Measurements from ENCODE around the gene PTGFRN. TPM values are rescaled to one million over a fixed set of nuclear protein-coding genes. Genes with fewer than 3 reads are reported as not detected.

Gene PTGFRN
- 9.9 to 17.4 TPM (median 16.5 TPM) in 5 replicates for total RNA-seq (2022; extraction: Qiagen RNA extraction; ENCODE audit: low read depth)

DNA sequence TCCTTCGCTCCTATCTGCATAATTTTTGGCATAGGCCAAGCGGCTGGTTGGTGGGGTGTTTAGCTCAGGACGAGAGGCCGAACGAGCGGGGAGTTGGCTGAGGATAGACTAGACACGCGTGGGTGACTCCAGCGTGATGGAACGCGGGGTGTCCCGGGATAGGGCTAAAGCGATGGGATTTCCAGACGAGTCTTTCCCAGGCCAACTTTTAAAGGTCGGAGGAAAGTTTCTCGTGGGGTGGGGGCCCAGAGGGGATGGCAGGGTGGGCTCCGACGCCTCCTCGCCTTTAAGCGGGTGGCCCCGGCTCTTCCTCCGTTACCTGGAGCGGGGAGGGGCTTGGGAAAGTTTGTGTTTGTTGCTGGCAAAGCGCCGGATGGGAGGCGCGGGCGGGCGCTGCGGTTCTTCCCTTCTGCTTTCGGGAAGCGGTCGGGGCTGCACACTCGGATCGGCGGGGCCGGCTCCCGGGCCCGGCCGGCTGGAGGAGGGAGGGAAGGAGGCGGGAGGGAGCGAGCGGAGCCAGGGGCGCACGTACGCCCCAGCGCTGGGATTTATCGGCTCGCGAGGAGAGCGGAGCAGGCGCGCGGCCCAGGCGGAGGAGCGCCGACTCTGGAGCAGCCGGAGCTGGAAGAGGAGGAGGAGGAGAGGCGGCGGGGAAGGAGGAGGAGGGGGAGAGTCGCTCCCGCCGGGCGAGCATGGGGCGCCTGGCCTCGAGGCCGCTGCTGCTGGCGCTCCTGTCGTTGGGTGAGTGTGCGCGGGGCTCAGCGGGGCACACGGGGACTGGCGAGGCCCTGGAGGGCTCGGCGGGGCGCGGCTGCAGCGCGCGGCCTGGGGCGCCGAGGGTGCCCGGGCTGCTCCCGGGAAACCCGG, at the start of gene PTGFRN:
PTGFRN (plus strand) TSS at position 405 of the 867 bp plus-strand sequence; CDS start at position 693, 288 bp downstream.

DNA sequence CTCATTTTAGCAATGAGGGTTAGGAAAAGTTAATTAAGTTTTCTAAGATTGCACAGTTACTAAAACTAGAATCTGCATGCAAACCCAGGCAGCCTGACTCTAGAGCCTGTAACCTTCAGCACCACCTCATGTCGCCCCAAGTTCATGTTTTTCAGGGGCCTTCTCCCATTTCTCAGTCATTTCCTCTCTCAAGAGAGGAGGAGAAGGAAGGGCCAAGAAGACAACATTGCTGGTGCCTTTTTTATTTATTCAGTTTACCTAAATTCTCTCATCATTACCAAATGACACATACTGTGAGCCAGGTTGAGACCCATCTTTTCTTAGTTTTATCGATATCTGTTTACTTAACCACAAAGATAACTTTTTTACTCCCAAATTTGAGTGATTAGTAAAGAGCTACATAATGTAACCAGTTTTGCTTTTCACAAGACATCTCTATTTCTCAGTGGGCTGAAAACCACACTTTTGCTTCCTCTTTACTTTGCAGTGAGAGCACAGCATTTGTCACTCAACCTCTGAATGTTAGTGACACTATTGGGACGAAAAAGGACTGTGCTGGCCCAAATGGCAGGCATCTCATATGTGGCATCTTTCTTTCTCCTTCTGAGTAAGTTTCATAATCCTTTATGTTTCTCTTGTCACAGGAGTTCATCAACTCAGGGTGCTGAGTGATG, 91.7 kb downstream of the PTGFRN start, which contains the start of gene CD101:
CD101 (plus strand) TSS at position 507 of the 674 bp plus-strand sequence; CDS start at position 565, 58 bp downstream.

Other genes with a start within 250 kb of the PTGFRN start
- 14.3 to 24.1 TPM (median 21.5 TPM) in 5 replicates for gene IGSF3, start 242.2 kb upstream of the PTGFRN start, total RNA-seq (2022; extraction: Qiagen RNA extraction; ENCODE audit: low read depth)
- gene CD2, start 155.5 kb upstream of the PTGFRN start, total RNA-seq (2022; extraction: Qiagen RNA extraction; ENCODE audit: low read depth) = not detected in 5 replicates
- gene CD101, start 91.8 kb downstream of the PTGFRN start, total RNA-seq (2022; extraction: Qiagen RNA extraction; ENCODE audit: low read depth) = 0.13 to 0.43 TPM (median 0.24 TPM) in 5 replicates
- 18.1 to 26.7 TPM (median 22.2 TPM) in 5 replicates for gene TTF2, start 150.4 kb downstream of the PTGFRN start, total RNA-seq (2022; extraction: Qiagen RNA extraction; ENCODE audit: low read depth)
- 0.87 to 1.7 TPM (median 1.4 TPM) in 5 replicates for gene TRIM45, start 211.8 kb downstream of the PTGFRN start, total RNA-seq (2022; extraction: Qiagen RNA extraction; ENCODE audit: low read depth)

Measured in A549 treated with RU486 at 1 μM for 4 hours (cell line).